Body of pancreas (tissue), 4 donors: ENCODE measurements around the gene RPGRIP1.

Source experiments
- POLR2A ChIP-seq, 3 donors: fragments of 450-650 bp; IDR thresholded peaks; one replicate each; pipeline ENCODE4 v1.6.1; 2016; ENCODE audit warnings: antibody characterized with exemption in 3 of 3, mild to moderate bottlenecking in 2 of 3
- TF ChIP-seq, protein P1 (sequence below), 7 experiments: fragments of 450-650 bp in 4 of 7; fragments of 200-600 bp in 3 of 7; sonication (generic) in 3 of 7; IDR thresholded peaks; one replicate each; pipeline ENCODE4 v1.5.1; 2016 to 2019; ENCODE audit warnings: antibody characterized with exemption in 7 of 7

GRCh38 chr14:21245813-21246212 lies 34.1 kb upstream of the RPGRIP1 start:
- TF ChIP-seq, protein P1, sequence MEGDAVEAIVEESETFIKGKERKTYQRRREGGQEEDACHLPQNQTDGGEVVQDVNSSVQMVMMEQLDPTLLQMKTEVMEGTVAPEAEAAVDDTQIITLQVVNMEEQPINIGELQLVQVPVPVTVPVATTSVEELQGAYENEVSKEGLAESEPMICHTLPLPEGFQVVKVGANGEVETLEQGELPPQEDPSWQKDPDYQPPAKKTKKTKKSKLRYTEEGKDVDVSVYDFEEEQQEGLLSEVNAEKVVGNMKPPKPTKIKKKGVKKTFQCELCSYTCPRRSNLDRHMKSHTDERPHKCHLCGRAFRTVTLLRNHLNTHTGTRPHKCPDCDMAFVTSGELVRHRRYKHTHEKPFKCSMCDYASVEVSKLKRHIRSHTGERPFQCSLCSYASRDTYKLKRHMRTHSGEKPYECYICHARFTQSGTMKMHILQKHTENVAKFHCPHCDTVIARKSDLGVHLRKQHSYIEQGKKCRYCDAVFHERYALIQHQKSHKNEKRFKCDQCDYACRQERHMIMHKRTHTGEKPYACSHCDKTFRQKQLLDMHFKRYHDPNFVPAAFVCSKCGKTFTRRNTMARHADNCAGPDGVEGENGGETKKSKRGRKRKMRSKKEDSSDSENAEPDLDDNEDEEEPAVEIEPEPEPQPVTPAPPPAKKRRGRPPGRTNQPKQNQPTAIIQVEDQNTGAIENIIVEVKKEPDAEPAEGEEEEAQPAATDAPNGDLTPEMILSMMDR (IDR thresholded peaks at IDR 0.05) = no peak
- no peak for TF ChIP-seq POLR2A (IDR thresholded peaks at IDR 0.05)
